ENCODE measurements around the gene ST3GAL3. TPM values are rescaled to one million over a fixed set of nuclear protein-coding genes. Genes with fewer than 3 reads are reported as not detected.

Gene ST3GAL3
- total RNA-seq, 1 experiment from 2014 or later = 26.0 TPM

DNA sequence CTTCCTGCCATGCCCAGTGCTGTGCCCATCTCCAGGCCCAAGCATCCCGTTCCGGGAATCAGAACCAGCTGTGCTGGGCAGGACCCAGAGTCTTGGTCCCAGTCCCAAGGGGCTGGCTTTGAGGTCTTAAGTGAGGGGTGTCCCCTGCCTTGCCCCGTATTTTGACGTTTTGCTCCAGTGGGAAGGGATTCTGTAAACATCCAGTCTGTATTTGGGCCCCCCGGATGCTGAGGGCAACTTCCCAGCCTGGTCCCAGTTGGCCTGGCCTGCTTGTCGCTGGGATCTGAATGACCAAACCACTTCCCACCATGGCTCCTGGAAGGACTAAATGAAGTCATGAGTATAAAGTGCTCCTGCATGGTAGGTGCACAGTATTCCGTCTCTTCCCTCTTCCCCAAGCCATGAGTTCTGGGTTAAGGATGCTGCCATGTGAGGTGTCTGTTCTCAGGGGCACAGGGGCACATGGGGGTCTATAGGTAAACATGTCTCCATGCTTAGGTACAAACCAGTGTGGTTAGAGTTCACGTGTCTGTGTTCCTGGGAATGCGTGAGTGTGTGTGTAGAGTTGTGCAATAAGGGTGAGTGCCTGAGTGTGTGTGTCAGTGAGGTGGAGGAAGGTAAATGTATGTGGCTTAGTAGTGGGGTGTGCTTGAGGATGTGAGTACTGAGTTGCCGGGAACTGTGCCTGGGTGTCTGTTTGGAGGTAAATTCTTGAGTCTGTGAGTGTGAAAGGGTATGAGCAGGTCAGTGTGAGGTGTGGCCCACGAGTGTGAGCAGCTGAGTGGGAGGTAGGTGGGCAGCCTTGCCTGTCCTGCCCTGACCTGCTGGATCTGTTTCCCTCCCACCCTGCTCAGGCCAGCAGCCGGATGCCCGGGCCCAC, 273.2 kb downstream of the ST3GAL3 start:
- TF ChIP-seq TCF7L2 (IDR thresholded peaks at IDR 0.05; ENCODE audit: low read depth, low read length) (no peak), POLR2AphosphoS5 (IDR thresholded peaks at IDR 0.05; ENCODE audit: low read depth, low read length) (no peak), SIN3A (IDR thresholded peaks at IDR 0.05; ENCODE audit: borderline replicate concordance, insufficient read depth, low read depth, low read length) (no peak)
- TF ChIP-seq, protein P1, sequence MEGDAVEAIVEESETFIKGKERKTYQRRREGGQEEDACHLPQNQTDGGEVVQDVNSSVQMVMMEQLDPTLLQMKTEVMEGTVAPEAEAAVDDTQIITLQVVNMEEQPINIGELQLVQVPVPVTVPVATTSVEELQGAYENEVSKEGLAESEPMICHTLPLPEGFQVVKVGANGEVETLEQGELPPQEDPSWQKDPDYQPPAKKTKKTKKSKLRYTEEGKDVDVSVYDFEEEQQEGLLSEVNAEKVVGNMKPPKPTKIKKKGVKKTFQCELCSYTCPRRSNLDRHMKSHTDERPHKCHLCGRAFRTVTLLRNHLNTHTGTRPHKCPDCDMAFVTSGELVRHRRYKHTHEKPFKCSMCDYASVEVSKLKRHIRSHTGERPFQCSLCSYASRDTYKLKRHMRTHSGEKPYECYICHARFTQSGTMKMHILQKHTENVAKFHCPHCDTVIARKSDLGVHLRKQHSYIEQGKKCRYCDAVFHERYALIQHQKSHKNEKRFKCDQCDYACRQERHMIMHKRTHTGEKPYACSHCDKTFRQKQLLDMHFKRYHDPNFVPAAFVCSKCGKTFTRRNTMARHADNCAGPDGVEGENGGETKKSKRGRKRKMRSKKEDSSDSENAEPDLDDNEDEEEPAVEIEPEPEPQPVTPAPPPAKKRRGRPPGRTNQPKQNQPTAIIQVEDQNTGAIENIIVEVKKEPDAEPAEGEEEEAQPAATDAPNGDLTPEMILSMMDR (IDR thresholded peaks at IDR 0.05) = no peak
- TF ChIP-seq, protein P2, sequence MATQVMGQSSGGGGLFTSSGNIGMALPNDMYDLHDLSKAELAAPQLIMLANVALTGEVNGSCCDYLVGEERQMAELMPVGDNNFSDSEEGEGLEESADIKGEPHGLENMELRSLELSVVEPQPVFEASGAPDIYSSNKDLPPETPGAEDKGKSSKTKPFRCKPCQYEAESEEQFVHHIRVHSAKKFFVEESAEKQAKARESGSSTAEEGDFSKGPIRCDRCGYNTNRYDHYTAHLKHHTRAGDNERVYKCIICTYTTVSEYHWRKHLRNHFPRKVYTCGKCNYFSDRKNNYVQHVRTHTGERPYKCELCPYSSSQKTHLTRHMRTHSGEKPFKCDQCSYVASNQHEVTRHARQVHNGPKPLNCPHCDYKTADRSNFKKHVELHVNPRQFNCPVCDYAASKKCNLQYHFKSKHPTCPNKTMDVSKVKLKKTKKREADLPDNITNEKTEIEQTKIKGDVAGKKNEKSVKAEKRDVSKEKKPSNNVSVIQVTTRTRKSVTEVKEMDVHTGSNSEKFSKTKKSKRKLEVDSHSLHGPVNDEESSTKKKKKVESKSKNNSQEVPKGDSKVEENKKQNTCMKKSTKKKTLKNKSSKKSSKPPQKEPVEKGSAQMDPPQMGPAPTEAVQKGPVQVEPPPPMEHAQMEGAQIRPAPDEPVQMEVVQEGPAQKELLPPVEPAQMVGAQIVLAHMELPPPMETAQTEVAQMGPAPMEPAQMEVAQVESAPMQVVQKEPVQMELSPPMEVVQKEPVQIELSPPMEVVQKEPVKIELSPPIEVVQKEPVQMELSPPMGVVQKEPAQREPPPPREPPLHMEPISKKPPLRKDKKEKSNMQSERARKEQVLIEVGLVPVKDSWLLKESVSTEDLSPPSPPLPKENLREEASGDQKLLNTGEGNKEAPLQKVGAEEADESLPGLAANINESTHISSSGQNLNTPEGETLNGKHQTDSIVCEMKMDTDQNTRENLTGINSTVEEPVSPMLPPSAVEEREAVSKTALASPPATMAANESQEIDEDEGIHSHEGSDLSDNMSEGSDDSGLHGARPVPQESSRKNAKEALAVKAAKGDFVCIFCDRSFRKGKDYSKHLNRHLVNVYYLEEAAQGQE (IDR thresholded peaks at IDR 0.05; ENCODE audit: insufficient read depth in 1 of 2, low read depth in 2 of 2, low read length in 1 of 2) = no peak
- Histone ChIP-seq H3K36me3 (ENCODE audit: control insufficient read depth, insufficient read depth, low read length) (peaks cover 5% of the 10 kb centered on the region; the same call in 1 of the 2 replicates), H3K4me3 (ENCODE audit: low read depth in 2 of 2, low read length in 2 of 2) (peak overlapping the region; percentile 63 to 75), H3K4me1 (ENCODE audit: control insufficient read depth, insufficient read depth, low read length) (peaks cover 35% of the 10 kb centered on the region), H3K27ac (ENCODE audit: low read length) (peak overlapping the region; percentile 89), H3K9me3 (ENCODE audit: control insufficient read depth, insufficient read depth, low read depth, low read length) (no peaks in the 10 kb centered on the region), H3K27me3 (ENCODE audit: control insufficient read depth, insufficient read depth, low read length) (no peaks in the 10 kb centered on the region)
- ChIA-PET POLR2A (no interaction called here), CTCF (no interaction called here)
- in situ Hi-C loops (cut with HindIII; ENCODE audit: low pct_unique_long_range_greater_than_20kb, low sequenced_read_pairs) = no loop called here
- ATAC-seq = no peak
- no TSS peak for BruUV-seq (replicated peaks)
- DNase-seq (ENCODE audit: low read depth, low spot score) = no peak
- intact Hi-C loops (cut with micrococcal nuclease; ENCODE audit: unreplicated experiment) = no loop called here

Small RNAs within 50 kb of the gene (microRNA-seq; reads per million reads assigned to microRNA genes)
- not detected for gene MIR6079 (ENCODE audit: unreplicated experiment)

Other genes with a start within 250 kb of the ST3GAL3 start
- 77.5 TPM for gene PTPRF, start 176.7 kb upstream of the ST3GAL3 start, total RNA-seq (2021; ENCODE audit: unreplicated experiment)
- 48.2 TPM for gene KDM4A, start 57.4 kb upstream of the ST3GAL3 start, total RNA-seq (2021; ENCODE audit: unreplicated experiment)
- gene ARTN, start 226.3 kb downstream of the ST3GAL3 start, total RNA-seq (2021; ENCODE audit: unreplicated experiment) = 0.49 TPM
- 40.0 TPM for gene IPO13, start 239.4 kb downstream of the ST3GAL3 start, total RNA-seq (2021; ENCODE audit: unreplicated experiment)